Pancreas (tissue), 10 donors: ENCODE measurements around the gene TAX1BP3. TPM values are rescaled to one million over a fixed set of nuclear protein-coding genes. Genes with fewer than 3 reads are reported as not detected.

ENCODE experiments used
- ATAC-seq, 4 donors: fragments of 200-7000 bp; cut with Tn5 transposase; one replicate each; pipeline versions ENCODE4 v1.8.0 to v1.9.1; 2020; ENCODE audit warnings: mild to moderate bottlenecking in 4 of 4, moderate library complexity in 4 of 4
- DNase-seq, 6 donors: peaks; one replicate each; pipeline ENCODE4 v3.0.0-alpha.2; 2020
- FAIRE-seq: peaks from 2 replicates; lab custom pipeline; 2012; peaks lifted over from hg19 to GRCh38; lab: Jason Lieb, UNC
- H3K27ac ChIP-seq, 4 donors: fragments of 200-600 bp; sonication (generic); 1 replicate in 3 of 4; 2 replicates in 1 of 4; pipeline versions ENCODE4 v1.5.0 to v1.8.0; 2020
- H3K27me3 ChIP-seq, 4 donors: fragments of 200-600 bp; one replicate each; pipeline ENCODE4 v1.8.0; 2021
- H3K36me3 ChIP-seq, 3 donors: fragments of 200-600 bp; sonication (generic) in 1 of 3; one replicate each; pipeline versions ENCODE4 v1.5.0 to v1.8.0; 2020 to 2021
- H3K4me1 ChIP-seq, 3 donors: fragments of 200-600 bp; one replicate each; pipeline ENCODE4 v1.8.0; 2021
- H3K4me3 ChIP-seq, 4 donors: fragments of 200-600 bp; sonication (generic) in 2 of 4; one replicate each; pipeline versions ENCODE4 v1.5.0 to v1.8.0; 2020 to 2021
- H3K9me3 ChIP-seq, 4 donors: fragments of 200-600 bp; one replicate each; pipeline ENCODE4 v1.8.0; 2021
- WGBS, 2 donors: extraction: QIAGEN DNeasy Blood & Tissue Kit; methylation state at CpG; one replicate each; pipeline ENCODE4 v1.1.7; 2013; 5-methylcytosine and 5-hydroxymethylcytosine counted together
- intact Hi-C, 3 donors: fragments of 100-400 bp; cut with DNase I; formaldehyde crosslinking; loops; one replicate each; pipeline versions ENCODE4 v1.11.1 to v1.14.2; 2022
- polyA plus RNA-seq, 2 donors: library from polyadenylated mRNA; stranded (reverse); fragments of 200-250 nt; gene quantifications; one replicate each; pipeline ENCODE4 v1.2.3, GENCODE V29; 2013
- total RNA-seq, 6 donors: library from RNA; stranded (reverse); fragmentation: NEBNext Ultra II Directional in 4 of 6; extraction: Animal tissue kit (Norgen Biotek cat#: 25700) in 4 of 6; gene quantifications; one replicate each; pipeline versions ENCODE4 v1.2.1 to v1.2.4, GENCODE V29; 2021 to 2023
- TF ChIP-seq, protein P1 (sequence below), 4 donors: fragments of 200-600 bp; sonication (generic) in 3 of 4; IDR thresholded peaks; one replicate each; pipeline versions ENCODE4 v1.5.0 to v1.8.0; 2021; ENCODE audit warnings: antibody characterized with exemption in 4 of 4
- donor health status: healthy with polysubstance abuse.
- donor health status: DM: no; HTN: no; CAD: no; lungs with moderate emphysema.
- donor health status: DM: no; HTN: no; CAD: no.
- donor health status: control.
- donor health status: control.
- donor health status: Bipolar disorder and iron deficiency.
- donor health status: DM: yes; HTN: yes; CAD: no.
- donor health status: DM: no; HTN: no; CAD: no.
- donor health status: DM: no; HTN: no; CAD: no.
- donor health status: DM: yes; HTN: yes; CAD: no.

The TAX1BP3 gene
- total and polyA plus RNA-seq, 8 donors: 31.4 to 80.6 (median 47.6) TPM

DNA sequence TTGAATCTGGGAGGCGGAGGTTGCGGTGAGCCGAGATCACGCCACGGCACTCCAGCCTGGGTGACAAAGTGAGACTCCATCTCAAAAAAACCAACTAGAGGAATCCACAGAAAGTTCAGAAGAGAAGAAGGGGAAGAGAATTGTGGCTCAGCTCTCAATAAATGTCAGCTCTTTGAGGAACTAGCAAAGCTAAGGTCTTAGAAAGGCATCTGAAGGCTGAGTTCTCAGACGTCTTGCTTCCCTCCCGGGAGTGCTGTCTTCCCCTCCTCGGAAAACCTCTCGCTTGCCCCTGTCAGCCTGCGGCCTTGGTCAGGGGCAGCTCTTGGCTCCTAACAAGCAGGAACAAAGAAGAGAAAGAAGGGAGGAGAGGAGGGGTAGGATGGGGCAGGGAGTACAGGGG is 37.6 kb downstream of the TAX1BP3 start:
- TF ChIP-seq, protein P1, sequence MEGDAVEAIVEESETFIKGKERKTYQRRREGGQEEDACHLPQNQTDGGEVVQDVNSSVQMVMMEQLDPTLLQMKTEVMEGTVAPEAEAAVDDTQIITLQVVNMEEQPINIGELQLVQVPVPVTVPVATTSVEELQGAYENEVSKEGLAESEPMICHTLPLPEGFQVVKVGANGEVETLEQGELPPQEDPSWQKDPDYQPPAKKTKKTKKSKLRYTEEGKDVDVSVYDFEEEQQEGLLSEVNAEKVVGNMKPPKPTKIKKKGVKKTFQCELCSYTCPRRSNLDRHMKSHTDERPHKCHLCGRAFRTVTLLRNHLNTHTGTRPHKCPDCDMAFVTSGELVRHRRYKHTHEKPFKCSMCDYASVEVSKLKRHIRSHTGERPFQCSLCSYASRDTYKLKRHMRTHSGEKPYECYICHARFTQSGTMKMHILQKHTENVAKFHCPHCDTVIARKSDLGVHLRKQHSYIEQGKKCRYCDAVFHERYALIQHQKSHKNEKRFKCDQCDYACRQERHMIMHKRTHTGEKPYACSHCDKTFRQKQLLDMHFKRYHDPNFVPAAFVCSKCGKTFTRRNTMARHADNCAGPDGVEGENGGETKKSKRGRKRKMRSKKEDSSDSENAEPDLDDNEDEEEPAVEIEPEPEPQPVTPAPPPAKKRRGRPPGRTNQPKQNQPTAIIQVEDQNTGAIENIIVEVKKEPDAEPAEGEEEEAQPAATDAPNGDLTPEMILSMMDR (IDR thresholded peaks at IDR 0.05): no peak
- Histone ChIP-seq H3K9me3 (no peaks in the 10 kb centered on the region), H3K36me3 (peaks cover 0 to 19% (median 0%) of the 10 kb centered on the region in 3 donors), H3K4me3 (no peak overlapping the region), H3K27me3 (no peaks in the 10 kb centered on the region), H3K27ac (no peak overlapping the region), H3K4me1 (peaks cover 0 to 5% (median 0%) of the 10 kb centered on the region in 3 donors)
- DNase-seq (no peak), FAIRE-seq (no peak), ATAC-seq (peak in 1 of 4 donors; percentile 19)
- 90 to 96% methylated on average over 10 of the region's 10 CpGs for WGBS, 2 donors
- intact Hi-C loops: no loop called here

DNA sequence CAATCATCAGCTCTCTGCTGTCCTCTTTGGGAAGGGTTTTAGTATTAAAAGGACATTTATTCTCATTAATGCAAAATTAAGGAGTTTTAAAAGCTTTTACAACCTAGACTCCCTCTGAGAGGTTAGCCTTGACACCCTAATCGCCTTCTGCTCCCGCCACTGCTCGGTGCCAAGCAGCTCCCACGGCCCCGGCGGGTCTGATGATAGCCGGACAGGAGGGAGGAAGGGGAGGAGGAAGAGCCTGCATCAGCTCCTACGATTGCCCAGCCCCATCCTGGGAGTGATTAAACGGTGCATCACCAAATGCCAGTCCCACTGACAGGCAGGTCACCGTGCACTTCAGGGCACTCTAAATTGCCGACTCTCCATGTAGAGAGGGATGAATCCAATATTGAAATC is 40.6 kb downstream of the TAX1BP3 start:
- DNase-seq: no peak
- no peaks in the 10 kb centered on the region for H3K27me3 ChIP-seq
- WGBS, 2 donors: 80 to 83% methylated on average over 11 of the region's 11 CpGs
- H3K36me3 ChIP-seq: peaks cover 4 to 38% (median 11%) of the 10 kb centered on the region in 3 donors
- TF ChIP-seq, protein P1 (IDR thresholded peaks at IDR 0.05): no peak
- H3K9me3 ChIP-seq: no peaks in the 10 kb centered on the region
- FAIRE-seq: no peak
- no peak overlapping the region for H3K4me3 ChIP-seq
- H3K27ac ChIP-seq: no peak overlapping the region
- ATAC-seq: no peak
- no peaks in the 10 kb centered on the region for H3K4me1 ChIP-seq
- intact Hi-C loops: no loop called here

DNA sequence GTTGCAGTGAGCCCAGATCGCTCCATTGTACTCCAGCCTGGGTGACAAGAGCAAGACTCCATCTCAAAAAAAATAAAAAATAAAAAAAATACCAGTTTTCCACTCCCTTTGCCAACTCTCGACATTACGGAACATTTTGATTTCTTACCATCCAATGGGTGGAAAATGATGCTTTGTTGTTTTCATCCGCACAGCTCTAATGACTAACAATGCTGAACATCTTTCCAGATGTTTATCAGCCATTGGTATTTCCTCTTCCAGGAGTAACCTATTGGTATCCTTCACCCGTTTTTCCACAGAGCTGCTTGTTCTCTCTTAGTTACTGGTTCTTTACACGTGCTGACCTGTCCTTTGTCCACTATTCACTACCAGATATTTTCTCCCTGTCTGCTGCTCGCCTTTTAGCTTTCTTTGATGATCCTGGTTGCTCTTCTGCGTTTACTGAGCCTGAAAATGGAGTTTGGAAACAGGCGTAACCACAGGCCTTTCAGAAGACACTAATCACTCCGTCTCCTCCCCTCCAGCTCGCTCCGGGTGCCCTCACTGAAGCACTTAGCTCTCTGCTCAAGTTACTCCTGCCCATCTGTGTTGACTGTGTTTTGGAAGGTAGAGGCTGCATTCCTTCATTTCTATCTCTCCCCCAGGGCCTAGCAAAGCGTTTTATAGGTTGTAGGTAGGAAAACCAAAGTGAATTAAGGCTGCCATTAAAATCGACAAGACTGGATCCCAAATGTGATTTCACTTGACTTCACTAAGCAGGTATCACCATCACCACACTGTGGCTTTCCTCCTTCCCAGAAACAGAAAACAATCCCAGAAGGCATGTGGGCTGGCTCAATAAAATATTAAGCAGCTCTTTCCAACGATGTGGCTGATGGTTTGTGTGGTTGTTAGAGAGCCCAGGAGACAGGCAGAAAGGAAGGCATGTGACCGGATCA is 41.3 kb downstream of the TAX1BP3 start:
- no peak for FAIRE-seq

DNA sequence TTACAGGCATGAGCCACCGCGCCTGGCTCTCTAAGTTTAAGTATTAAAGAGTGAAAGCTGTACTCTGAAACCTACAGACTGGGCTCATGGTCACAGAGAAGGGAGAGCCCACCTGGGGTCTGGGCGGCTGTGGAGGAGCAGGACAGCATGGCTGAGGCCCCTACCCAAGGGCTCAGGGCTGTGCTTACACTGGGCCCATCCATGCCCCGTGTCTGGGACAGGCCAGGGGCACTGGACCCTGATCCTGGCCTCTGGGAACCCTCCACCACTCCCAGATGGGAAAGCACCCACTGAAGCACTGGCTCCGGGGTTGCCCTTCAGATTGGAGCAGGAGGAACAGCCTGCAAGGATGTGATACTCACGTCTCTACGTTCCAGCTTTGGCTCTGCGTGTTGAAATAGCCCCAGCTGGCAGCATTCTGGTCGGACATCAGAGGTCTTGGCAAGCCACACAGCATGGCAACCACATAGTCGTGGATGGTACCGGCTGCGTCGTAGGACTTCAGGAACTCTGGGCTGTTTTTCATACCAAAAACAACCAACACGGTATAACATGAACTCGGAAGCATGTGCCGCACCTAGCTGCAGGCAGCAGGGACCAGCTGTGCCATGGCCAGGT is 45.3 kb downstream of the TAX1BP3 start:
- no peak for DNase-seq
- no peak for FAIRE-seq
- Histone ChIP-seq H3K4me3 (no peak overlapping the region), H3K27ac (no peak overlapping the region), H3K27me3 (no peaks in the 10 kb centered on the region), H3K4me1 (no peaks in the 10 kb centered on the region), H3K36me3 (peaks cover 5 to 52% (median 14%) of the 10 kb centered on the region in 3 donors), H3K9me3 (no peaks in the 10 kb centered on the region)
- 95 to 98% methylated on average over 16 of the region's 16 CpGs for WGBS, 2 donors
- intact Hi-C loops: no loop called here
- TF ChIP-seq, protein P1 (IDR thresholded peaks at IDR 0.05): no peak
- ATAC-seq: no peak

More for the DNA sequence above, 41.3 kb downstream of the TAX1BP3 start:
- Histone ChIP-seq H3K27ac (no peak overlapping the region), H3K9me3 (no peaks in the 10 kb centered on the region), H3K4me1 (no peaks in the 10 kb centered on the region), H3K36me3 (peaks cover 5 to 45% (median 11%) of the 10 kb centered on the region in 3 donors), H3K4me3 (no peak overlapping the region), H3K27me3 (no peaks in the 10 kb centered on the region)
- ATAC-seq (no peak), DNase-seq (no peak)
- intact Hi-C loops: no loop called here
- TF ChIP-seq, protein P1 (IDR thresholded peaks at IDR 0.05): no peak
- WGBS, 2 donors: 72 to 83% methylated on average over 16 of the region's 16 CpGs
